AG09319 (cell line): Measurements from ENCODE around the gene PIWIL1.

ENCODE experiments used
- DNase-seq: peaks from one replicate; pipeline ENCODE4 v3.0.0-alpha.2; 2010; ENCODE audit warnings: low read depth; ENCODE audit errors: extremely low read depth
- CTCF ChIP-seq: IDR thresholded peaks from 2 replicates; pipeline ENCODE4 v1.5.1; 2011; ENCODE audit warnings: low read depth, mild to moderate bottlenecking, inconsistent platforms, low read length, moderate library complexity

Gene PIWIL1

GRCh38 chr12:130391186-130391585 lies 53.5 kb downstream of the PIWIL1 start:
- TF ChIP-seq CTCF: no peak
- DNase-seq: no peak

- no peak for DNase-seq
- no peak for TF ChIP-seq CTCF
Measured at GRCh38 chr12:130394906-130395305, 57.2 kb downstream of the PIWIL1 start.

GRCh38 chr12:130396667-130397066 lies 59.0 kb downstream of the PIWIL1 start:
- TF ChIP-seq CTCF: no peak
- DNase-seq: no peak

- TF ChIP-seq CTCF: no peak
- no peak for DNase-seq
Measured at GRCh38 chr12:130398100-130398848, 60.6 kb downstream of the PIWIL1 start.

- no peak for DNase-seq
- TF ChIP-seq CTCF: no peak
Measured at GRCh38 chr12:130401703-130402102, 64.0 kb downstream of the PIWIL1 start.

GRCh38 chr12:130405332-130405731 lies 67.6 kb downstream of the PIWIL1 start:
- DNase-seq: no peak
- TF ChIP-seq CTCF: no peak

- TF ChIP-seq CTCF: no peak
- DNase-seq: no peak
Measured at GRCh38 chr12:130412384-130412783, 74.7 kb downstream of the PIWIL1 start.
